ENCODE measurements around the gene RHBDD1. TPM values are rescaled to one million over a fixed set of nuclear protein-coding genes. Genes with fewer than 3 reads are reported as not detected.

RHBDD1 gene
- total and polyA plus RNA-seq, 2 experiments from 2014 or later: 20.1 to 20.9 TPM

- 95% methylated on average over 2 of the region's 2 CpGs for WGBS (ENCODE audit: low lambda C conversion rate, missing lambda C conversion rate)
- Histone ChIP-seq H3K36me3 (replicated peaks; ENCODE audit: insufficient read depth, low read depth) (no peaks in the 10 kb centered on the region), H3K4me3 (no peak overlapping the region), H2AFZ (no peak overlapping the region), H3K79me2 (no peaks in the 10 kb centered on the region), H3K4me2 (no peak overlapping the region), H3K4me1 (ENCODE audit: insufficient read depth) (no peaks in the 10 kb centered on the region), H3K27ac (no peak overlapping the region), H3K27me3 (no peaks in the 10 kb centered on the region), H4K20me1 (ENCODE audit: insufficient read depth, poor library complexity, severe bottlenecking) (no peaks in the 10 kb centered on the region), H3K9me3 (ENCODE audit: low read depth) (no peaks in the 10 kb centered on the region), H3K9me2 (replicated peaks; ENCODE audit: insufficient read depth) (no peaks in the 10 kb centered on the region)
- TF ChIP-seq EZH2phosphoT487 (IDR thresholded peaks at IDR 0.05; ENCODE audit: low read depth, severe bottlenecking, unreplicated experiment): no peak
- no peak for TF ChIP-seq EZH2 (IDR thresholded peaks at IDR 0.05; ENCODE audit: borderline replicate concordance)
- TF ChIP-seq, protein P1, sequence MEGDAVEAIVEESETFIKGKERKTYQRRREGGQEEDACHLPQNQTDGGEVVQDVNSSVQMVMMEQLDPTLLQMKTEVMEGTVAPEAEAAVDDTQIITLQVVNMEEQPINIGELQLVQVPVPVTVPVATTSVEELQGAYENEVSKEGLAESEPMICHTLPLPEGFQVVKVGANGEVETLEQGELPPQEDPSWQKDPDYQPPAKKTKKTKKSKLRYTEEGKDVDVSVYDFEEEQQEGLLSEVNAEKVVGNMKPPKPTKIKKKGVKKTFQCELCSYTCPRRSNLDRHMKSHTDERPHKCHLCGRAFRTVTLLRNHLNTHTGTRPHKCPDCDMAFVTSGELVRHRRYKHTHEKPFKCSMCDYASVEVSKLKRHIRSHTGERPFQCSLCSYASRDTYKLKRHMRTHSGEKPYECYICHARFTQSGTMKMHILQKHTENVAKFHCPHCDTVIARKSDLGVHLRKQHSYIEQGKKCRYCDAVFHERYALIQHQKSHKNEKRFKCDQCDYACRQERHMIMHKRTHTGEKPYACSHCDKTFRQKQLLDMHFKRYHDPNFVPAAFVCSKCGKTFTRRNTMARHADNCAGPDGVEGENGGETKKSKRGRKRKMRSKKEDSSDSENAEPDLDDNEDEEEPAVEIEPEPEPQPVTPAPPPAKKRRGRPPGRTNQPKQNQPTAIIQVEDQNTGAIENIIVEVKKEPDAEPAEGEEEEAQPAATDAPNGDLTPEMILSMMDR (IDR thresholded peaks at IDR 0.05; ENCODE audit: poor library complexity): no peak
- no peak for DNase-seq (ENCODE audit: low spot score)
These were observed 184.6 kb downstream of the RHBDD1 start for GRCh38 chr2:227020416-227020815.

- no peaks in the 10 kb centered on the region for H3K9me3 ChIP-seq (ENCODE audit: low read depth)
- no peaks in the 10 kb centered on the region for H3K36me3 ChIP-seq (replicated peaks; ENCODE audit: insufficient read depth, low read depth)
- no peaks in the 10 kb centered on the region for H3K9me2 ChIP-seq (replicated peaks; ENCODE audit: insufficient read depth)
- H3K4me3 ChIP-seq: no peak overlapping the region
- no peak overlapping the region for H3K27ac ChIP-seq
- H3K27me3 ChIP-seq: no peaks in the 10 kb centered on the region
- no peak overlapping the region for H2AFZ ChIP-seq
- TF ChIP-seq, protein P1 (IDR thresholded peaks at IDR 0.05; ENCODE audit: poor library complexity): no peak
- TF ChIP-seq EZH2phosphoT487 (IDR thresholded peaks at IDR 0.05; ENCODE audit: low read depth, severe bottlenecking, unreplicated experiment): no peak
- no peak for TF ChIP-seq EZH2 (IDR thresholded peaks at IDR 0.05; ENCODE audit: borderline replicate concordance)
- DNase-seq (ENCODE audit: low spot score): no peak
- H3K79me2 ChIP-seq: no peaks in the 10 kb centered on the region
- WGBS (ENCODE audit: low lambda C conversion rate, missing lambda C conversion rate): 70% methylated on average over 3 of the region's 3 CpGs
- H3K4me2 ChIP-seq: no peak overlapping the region
- H4K20me1 ChIP-seq (ENCODE audit: insufficient read depth, poor library complexity, severe bottlenecking): no peaks in the 10 kb centered on the region
- H3K4me1 ChIP-seq (ENCODE audit: insufficient read depth): no peaks in the 10 kb centered on the region
These were observed 186.8 kb downstream of the RHBDD1 start for GRCh38 chr2:227022608-227023007.

DNA sequence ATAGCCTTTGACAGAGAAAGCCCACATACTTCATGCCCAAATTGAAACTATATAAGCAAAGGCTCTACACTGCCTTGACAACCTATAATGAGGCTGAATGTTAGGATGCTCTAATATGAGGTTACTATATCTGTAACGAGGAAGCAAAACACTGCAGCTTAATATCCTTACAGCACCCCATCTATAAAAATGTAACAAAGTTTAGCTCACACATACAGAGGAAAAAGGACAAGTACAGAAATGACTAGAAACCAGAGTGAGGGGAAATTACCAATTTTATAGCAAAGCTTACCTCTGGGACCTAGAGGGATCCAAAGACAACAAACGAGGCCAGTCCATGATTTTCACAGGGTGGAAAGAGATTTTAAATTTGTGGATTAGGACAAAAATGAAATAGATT is 189.7 kb downstream of the RHBDD1 start:
- H3K9me3 ChIP-seq (ENCODE audit: low read depth): no peaks in the 10 kb centered on the region
- H3K4me1 ChIP-seq (ENCODE audit: insufficient read depth): no peaks in the 10 kb centered on the region
- no peak overlapping the region for H2AFZ ChIP-seq
- H3K27ac ChIP-seq: no peak overlapping the region
- H3K4me3 ChIP-seq: no peak overlapping the region
- no peaks in the 10 kb centered on the region for H3K27me3 ChIP-seq
- whole genome bisulfite sequencing (ENCODE audit: low lambda C conversion rate, missing lambda C conversion rate): 81% methylated on average over 2 of the region's 2 CpGs
- DNase-seq (ENCODE audit: low spot score): no peak
- no peak for TF ChIP-seq EZH2 (IDR thresholded peaks at IDR 0.05; ENCODE audit: borderline replicate concordance)
- TF ChIP-seq, protein P1 (IDR thresholded peaks at IDR 0.05; ENCODE audit: poor library complexity): no peak
- no peak for TF ChIP-seq EZH2phosphoT487 (IDR thresholded peaks at IDR 0.05; ENCODE audit: low read depth, severe bottlenecking, unreplicated experiment)
- H3K36me3 ChIP-seq (replicated peaks; ENCODE audit: insufficient read depth, low read depth): no peaks in the 10 kb centered on the region
- no peaks in the 10 kb centered on the region for H3K9me2 ChIP-seq (replicated peaks; ENCODE audit: insufficient read depth)
- no peak overlapping the region for H3K4me2 ChIP-seq
- no peaks in the 10 kb centered on the region for H3K79me2 ChIP-seq
- no peaks in the 10 kb centered on the region for H4K20me1 ChIP-seq (ENCODE audit: insufficient read depth, poor library complexity, severe bottlenecking)

Data from hepatocyte (in vitro differentiated cells).